GM21526 (cell line): ENCODE data around the gene SAXO2.
"Not testable (repeated sequence)": the region's sequence is repeated elsewhere in the genome, so short reads cannot be mapped to it uniquely, and the experiment has no call there.

Experiments used
- ATAC-seq: cut with Tn5 transposase; IDR thresholded peaks from one replicate; pipeline ENCODE4 v1.9.1; 2021; ENCODE audit warnings: moderate library complexity; ENCODE audit not compliant: unreplicated experiment, low FRiP score

Gene SAXO2

GRCh38 chr15:82312586-82313349 lies 50.1 kb downstream of the SAXO2 start:
- no peak for ATAC-seq

DNA sequence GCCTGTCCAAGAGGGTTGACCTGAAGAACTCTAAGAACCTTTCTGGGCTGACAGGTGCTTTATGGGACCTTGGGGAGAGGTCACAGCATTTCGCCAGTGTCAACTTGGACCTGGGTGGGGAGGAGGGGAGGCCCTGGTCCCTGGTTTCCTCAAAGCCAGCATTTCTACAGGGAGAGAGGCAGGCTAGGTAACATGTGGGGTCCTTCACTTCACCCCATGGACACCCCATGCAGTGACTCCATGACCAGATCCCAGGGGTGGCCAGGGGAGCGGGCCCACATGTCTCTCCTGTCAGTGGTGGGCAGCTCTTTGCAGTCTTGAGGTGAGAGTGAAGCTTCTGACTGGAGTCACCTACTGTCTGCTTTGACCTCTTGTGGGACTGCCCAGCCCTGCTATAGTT lies 50.8 kb downstream of the SAXO2 start:
- no peak for ATAC-seq

GRCh38 chr15:82313951-82314768 lies 51.5 kb downstream of the SAXO2 start:
- not testable (repeated sequence) for ATAC-seq

GRCh38 chr15:82314769-82315518 lies 52.3 kb downstream of the SAXO2 start:
- ATAC-seq: no peak

GRCh38 chr15:82315519-82316246 lies 53.1 kb downstream of the SAXO2 start:
- ATAC-seq: no peak

- ATAC-seq: not testable (repeated sequence)
Observed at GRCh38 chr15:82316247-82317090, 53.9 kb downstream of the SAXO2 start.

GRCh38 chr15:82317091-82317489 lies 54.5 kb downstream of the SAXO2 start:
- ATAC-seq: no peak

DNA sequence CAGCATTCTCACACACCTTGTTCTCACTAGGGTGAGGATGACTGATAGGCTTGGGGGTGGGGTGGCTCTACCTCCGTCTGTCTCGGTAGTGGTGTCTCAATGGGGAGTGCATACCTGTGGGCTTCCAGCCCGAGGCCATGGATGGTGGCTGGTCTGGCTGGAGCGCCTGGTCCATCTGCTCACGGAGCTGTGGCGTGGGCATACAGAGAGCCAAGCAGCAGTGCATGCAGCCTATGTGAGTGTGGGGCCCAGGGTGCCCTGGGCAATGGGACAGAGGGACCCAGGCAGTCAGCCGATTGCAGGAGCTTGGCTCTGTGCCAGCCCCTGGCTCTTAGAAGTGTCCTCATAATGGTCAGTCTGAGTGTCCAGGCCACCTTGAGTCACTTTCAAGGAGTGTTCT lies 54.9 kb downstream of the SAXO2 start:
- ATAC-seq: not testable (repeated sequence)

- not testable (repeated sequence) for ATAC-seq
Observed at GRCh38 chr15:82318281-82318680, 55.7 kb downstream of the SAXO2 start.

- not testable (repeated sequence) for ATAC-seq
Observed at GRCh38 chr15:82319522-82320278, 57.1 kb downstream of the SAXO2 start.

GRCh38 chr15:82320861-82321260 lies 58.2 kb downstream of the SAXO2 start:
- not testable (repeated sequence) for ATAC-seq

DNA sequence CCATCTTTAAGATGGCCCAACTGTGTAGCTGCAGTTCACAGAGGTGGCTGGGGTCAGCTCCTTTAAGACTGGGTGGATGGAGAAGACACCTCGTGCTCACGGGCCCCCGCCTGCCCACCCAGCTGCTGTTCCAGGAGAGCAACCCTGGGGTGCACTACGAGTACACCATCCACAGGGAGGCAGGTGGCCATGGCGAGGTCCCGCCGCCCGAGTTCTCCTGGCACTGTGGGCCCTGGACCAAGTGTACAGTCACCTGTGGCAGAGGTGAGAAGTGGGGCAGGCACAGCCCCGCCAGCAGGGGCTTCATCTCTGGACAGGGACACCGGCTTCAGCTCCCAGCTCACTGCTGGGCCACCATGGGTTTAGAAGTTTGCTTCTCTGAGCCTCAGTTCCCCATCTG lies 59.9 kb downstream of the SAXO2 start:
- ATAC-seq: not testable (repeated sequence)

DNA sequence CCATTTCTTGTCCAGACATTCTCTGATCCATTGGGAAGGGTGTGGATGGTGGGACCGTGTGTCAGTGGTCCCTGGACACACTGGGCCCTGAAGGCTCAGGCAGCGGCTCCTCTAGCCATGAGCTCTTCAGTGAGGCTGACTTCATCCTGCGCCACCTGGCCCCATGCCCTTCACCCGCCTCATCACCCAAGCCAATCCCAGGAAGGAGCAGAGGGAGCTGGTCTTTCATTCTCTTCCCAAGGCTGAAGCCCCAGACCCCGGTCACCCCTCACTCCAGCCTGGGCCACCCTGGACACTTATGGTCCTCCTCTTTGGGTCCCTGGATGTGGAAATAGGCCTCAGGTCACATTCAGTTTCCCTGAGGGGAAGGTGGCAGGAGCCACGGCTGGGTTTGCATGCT lies 62.2 kb downstream of the SAXO2 start:
- ATAC-seq: not testable (repeated sequence)

GRCh38 chr15:82325646-82326045 lies 63.0 kb downstream of the SAXO2 start:
- not testable (repeated sequence) for ATAC-seq

DNA sequence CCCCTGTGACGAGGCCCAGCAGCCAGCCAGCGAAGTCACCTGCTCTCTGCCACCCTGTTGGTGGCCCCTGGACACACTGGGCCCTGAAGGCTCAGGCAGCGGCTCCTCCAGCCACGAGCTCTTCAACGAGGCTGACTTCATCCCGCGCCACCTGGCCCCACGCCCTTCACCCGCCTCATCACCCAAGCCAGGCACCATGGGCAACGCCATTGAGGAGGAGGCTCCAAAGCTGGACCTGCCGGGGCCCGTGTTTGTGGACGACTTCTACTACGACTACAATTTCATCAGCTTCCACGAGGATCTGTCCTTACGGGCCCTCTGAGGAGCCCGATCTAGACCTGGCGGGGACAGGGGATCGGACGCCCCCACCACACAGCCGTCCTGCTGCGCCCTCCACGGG lies 64.3 kb downstream of the SAXO2 start:
- not testable (repeated sequence) for ATAC-seq

DNA sequence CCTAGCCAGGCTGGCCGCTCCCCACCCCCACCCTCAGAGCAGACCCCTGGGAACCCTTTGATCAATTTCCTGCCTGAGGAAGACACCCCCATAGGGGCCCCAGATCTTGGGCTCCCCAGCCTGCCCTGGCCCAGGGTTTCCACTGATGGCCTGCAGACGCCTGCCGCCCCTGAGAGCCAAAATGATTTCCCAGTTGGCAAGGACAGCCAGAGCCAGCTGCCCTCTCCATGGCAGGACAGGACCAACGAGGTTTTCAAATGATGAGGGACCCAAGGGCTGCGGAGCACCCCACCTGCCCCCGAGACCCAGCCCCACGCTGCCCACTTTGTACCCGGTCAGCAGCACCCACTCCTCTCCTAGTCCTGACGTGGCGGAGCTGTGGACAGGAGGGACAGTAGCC lies 64.8 kb downstream of the SAXO2 start:
- ATAC-seq: not testable (repeated sequence)

DNA sequence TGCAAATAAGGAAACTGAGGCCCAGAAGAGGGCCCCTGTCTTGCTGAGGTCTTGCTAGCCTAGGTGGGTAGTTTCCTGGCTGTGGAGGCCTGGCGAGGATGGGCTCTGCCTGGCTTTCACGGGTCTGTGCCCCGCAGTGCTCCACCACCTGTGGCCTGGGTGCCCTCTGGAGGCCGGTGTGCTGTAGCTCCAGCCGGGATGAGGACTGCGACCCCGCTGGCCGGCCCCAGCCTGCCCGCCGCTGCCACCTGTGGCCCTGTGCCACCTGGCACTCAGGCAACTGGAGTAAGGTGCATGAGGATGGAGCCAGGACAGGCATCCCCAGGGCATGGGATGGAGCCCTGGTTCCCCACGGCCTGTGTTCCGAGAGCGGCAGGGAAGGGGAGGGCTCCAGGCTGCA lies 66.4 kb downstream of the SAXO2 start:
- ATAC-seq: not testable (repeated sequence)

DNA sequence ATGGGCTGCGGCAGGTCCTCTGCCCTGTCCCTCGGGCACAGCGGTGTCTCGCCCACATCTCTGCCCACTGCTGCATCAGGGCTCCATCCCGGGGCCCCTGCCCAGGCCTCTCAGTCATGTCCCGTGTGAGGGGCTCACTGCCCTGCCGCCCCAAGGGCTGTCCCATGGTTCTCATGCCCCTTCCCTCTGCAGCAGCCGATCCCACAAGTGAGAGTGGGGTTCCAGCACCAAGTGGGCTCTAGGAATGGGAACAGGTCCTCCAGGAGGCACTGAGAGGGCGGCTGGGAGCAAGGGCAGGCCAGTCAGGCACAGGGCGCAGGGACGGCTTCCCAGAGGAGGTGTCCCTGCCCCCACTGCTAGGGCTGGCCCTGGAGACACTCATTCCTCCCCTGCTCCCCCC lies 68.3 kb downstream of the SAXO2 start:
- not testable (repeated sequence) for ATAC-seq
